LNCAP (cell line): ENCODE results near the gene RERE.

ENCODE experiments used
- CTCF ChIP-seq: fragments of 450-650 bp; IDR thresholded peaks from 2 replicates; pipeline ENCODE4 v1.5.1; 2017; ENCODE audit warnings: mild to moderate bottlenecking

The RERE gene

GRCh38 chr1:8816831-8817411 is 519 bp downstream of the RERE start:
- no peak for TF ChIP-seq CTCF

GRCh38 chr1:8816264-8816663 is 1.2 kb downstream of the RERE start:
- TF ChIP-seq CTCF, result no peak

- no peak for TF ChIP-seq CTCF
These were observed 1.8 kb downstream of the RERE start for GRCh38 chr1:8815582-8816151.

- TF ChIP-seq CTCF, result no peak
These were observed 2.6 kb downstream of the RERE start for GRCh38 chr1:8814865-8815264.

GRCh38 chr1:8813991-8814390 is 3.4 kb downstream of the RERE start:
- TF ChIP-seq CTCF, result no peak

GRCh38 chr1:8813016-8813763 is 4.2 kb downstream of the RERE start:
- no peak for TF ChIP-seq CTCF

GRCh38 chr1:8812081-8812480 is 5.4 kb downstream of the RERE start:
- no peak for TF ChIP-seq CTCF
